Thyroid gland (tissue), 4 donors: ENCODE data around the gene SATB1. TPM values are rescaled to one million over a fixed set of nuclear protein-coding genes. Genes with fewer than 3 reads are reported as not detected.

Experiments used
- DNase-seq, 2 donors: peaks; one replicate each; pipeline ENCODE4 v3.0.0-alpha.2; 2019
- H3K27ac ChIP-seq, 3 donors: fragments of 200-600 bp; sonication (generic); 1 replicate in 2 of 3; 2 replicates in 1 of 3; pipeline ENCODE4 v1.5.1; 2016 to 2019; ENCODE audit warnings: mild to moderate bottlenecking in 1 of 3, moderate library complexity in 1 of 3
- H3K27me3 ChIP-seq: fragments of 200-600 bp; sonication (generic); one replicate; pipeline ENCODE4 v1.5.1; 2019
- H3K36me3 ChIP-seq, 2 donors: fragments of 200-600 bp; sonication (generic); one replicate each; pipeline ENCODE4 v1.5.1; 2016 to 2019
- H3K4me1 ChIP-seq, 2 donors: fragments of 200-600 bp; sonication (generic); one replicate each; pipeline ENCODE4 v1.5.1; 2017 to 2019
- H3K4me3 ChIP-seq, 3 donors: fragments of 200-600 bp; sonication (generic); replicated peaks in 1 of 3; 1 replicate in 2 of 3; 2 replicates in 1 of 3; pipeline ENCODE4 v1.5.1; 2016; ENCODE audit warnings: mild to moderate bottlenecking in 1 of 3
- H3K9me3 ChIP-seq: fragments of 200-600 bp; sonication (generic); one replicate; pipeline ENCODE4 v1.5.1; 2017
- CTCF ChIP-seq, 6 experiments: fragments of 200-600 bp in 3 of 6; fragments of 450-650 bp in 3 of 6; sonication (generic) in 3 of 6; IDR thresholded peaks; one replicate each; pipeline ENCODE4 v1.5.1; 2016 to 2019; ENCODE audit warnings: antibody characterized with exemption in 6 of 6, mild to moderate bottlenecking in 2 of 6, inconsistent platforms in 1 of 6, moderate library complexity in 1 of 6
- POLR2A ChIP-seq, 2 donors: fragments of 450-650 bp; IDR thresholded peaks; one replicate each; pipeline ENCODE4 v1.6.1; 2017; ENCODE audit warnings: antibody characterized with exemption in 2 of 2, mild to moderate bottlenecking in 2 of 2, moderate library complexity in 1 of 2
- WGBS, 2 donors: methylation state at CpG; one replicate each; pipeline ENCODE4 v1.1.5; 2017; 5-methylcytosine and 5-hydroxymethylcytosine counted together
- intact Hi-C: fragments of 100-400 bp; cut with DNase I; formaldehyde crosslinking; loops from one replicate; pipeline ENCODE4 v1.15.1; 2023
- total RNA-seq, 4 donors: library from RNA; depleted of rRNA; stranded (reverse); fragments of >200 nt; gene quantifications; one replicate each; pipeline ENCODE4 v1.2.3, GENCODE V29; 2016

The SATB1 gene
- total RNA-seq, 4 donors from 2014 or later = 45.4 to 115 (median 64.4) TPM

- H3K27me3 ChIP-seq = no peaks in the 10 kb centered on the region
- no peak overlapping the region for H3K4me3 ChIP-seq
- H3K36me3 ChIP-seq = no peaks in the 10 kb centered on the region
- H3K27ac ChIP-seq = no peak overlapping the region
- intact Hi-C loops = no loop called here
- DNase-seq = no peak
- H3K4me1 ChIP-seq = peaks cover 0 to 11% of the 10 kb centered on the region in 2 donors
- 90 to 92% methylated on average over 1 of the region's 1 CpG for WGBS, 2 donors
- TF ChIP-seq CTCF (IDR thresholded peaks at IDR 0.05) (no peak), POLR2A (IDR thresholded peaks at IDR 0.05) (no peak)
- H3K9me3 ChIP-seq = no peaks in the 10 kb centered on the region
Observed at GRCh38 chr3:18439281-18439680, 14.1 kb upstream of the SATB1 start.

- Histone ChIP-seq H3K27me3 (no peaks in the 10 kb centered on the region), H3K36me3 (no peaks in the 10 kb centered on the region), H3K4me1 (peaks cover 0 to 4% of the 10 kb centered on the region in 2 donors), H3K27ac (no peak overlapping the region), H3K4me3 (no peak overlapping the region), H3K9me3 (no peaks in the 10 kb centered on the region)
- TF ChIP-seq CTCF (IDR thresholded peaks at IDR 0.05) (no peak), POLR2A (IDR thresholded peaks at IDR 0.05) (no peak)
- intact Hi-C loops = no loop called here
- 89 to 95% methylated on average over 5 to 6 of the region's 6 CpGs for WGBS, 2 donors
- no peak for DNase-seq
Observed at GRCh38 chr3:18438586-18438985, 13.4 kb upstream of the SATB1 start.

- Histone ChIP-seq H3K4me3 (no peak overlapping the region), H3K4me1 (no peaks in the 10 kb centered on the region), H3K27ac (no peak overlapping the region), H3K9me3 (no peaks in the 10 kb centered on the region), H3K36me3 (no peaks in the 10 kb centered on the region), H3K27me3 (no peaks in the 10 kb centered on the region)
- DNase-seq = no peak
- 95 to 96% methylated on average over 2 of the region's 2 CpGs for WGBS, 2 donors
- TF ChIP-seq CTCF (IDR thresholded peaks at IDR 0.05) (no peak), POLR2A (IDR thresholded peaks at IDR 0.05) (no peak)
- intact Hi-C loops = no loop called here
Observed at GRCh38 chr3:18436213-18436612, 11.1 kb upstream of the SATB1 start.

GRCh38 chr3:18434711-18435110 lies 9.6 kb upstream of the SATB1 start:
- Histone ChIP-seq H3K9me3 (no peaks in the 10 kb centered on the region), H3K27me3 (no peaks in the 10 kb centered on the region), H3K4me3 (no peak overlapping the region), H3K4me1 (no peaks in the 10 kb centered on the region), H3K27ac (no peak overlapping the region), H3K36me3 (no peaks in the 10 kb centered on the region)
- intact Hi-C loops = no loop called here
- WGBS, 2 donors = 89 to 91% methylated on average over 6 of the region's 6 CpGs
- TF ChIP-seq POLR2A (IDR thresholded peaks at IDR 0.05) (no peak), CTCF (IDR thresholded peaks at IDR 0.05) (no peak)
- DNase-seq = no peak

GRCh38 chr3:18432752-18433151 lies 7.6 kb upstream of the SATB1 start:
- Histone ChIP-seq H3K27ac (no peak overlapping the region), H3K27me3 (no peaks in the 10 kb centered on the region), H3K4me3 (no peak overlapping the region), H3K36me3 (no peaks in the 10 kb centered on the region), H3K9me3 (no peaks in the 10 kb centered on the region), H3K4me1 (no peaks in the 10 kb centered on the region)
- intact Hi-C loops = no loop called here
- no peak for DNase-seq
- 95% methylated on average over 1 of the region's 1 CpG for WGBS, 2 donors
- no peak for TF ChIP-seq POLR2A (IDR thresholded peaks at IDR 0.05)

GRCh38 chr3:18431266-18431665 lies 6.1 kb upstream of the SATB1 start:
- H3K27me3 ChIP-seq = no peaks in the 10 kb centered on the region
- no peaks in the 10 kb centered on the region for H3K36me3 ChIP-seq
- no peaks in the 10 kb centered on the region for H3K9me3 ChIP-seq
- 76 to 91% methylated on average over 3 of the region's 3 CpGs for WGBS, 2 donors
- H3K4me3 ChIP-seq = no peak overlapping the region
- DNase-seq = no peak
- no peaks in the 10 kb centered on the region for H3K4me1 ChIP-seq
- no peak overlapping the region for H3K27ac ChIP-seq
- TF ChIP-seq CTCF (IDR thresholded peaks at IDR 0.05) (no peak), POLR2A (IDR thresholded peaks at IDR 0.05) (no peak)
- intact Hi-C loops = no loop called here
